ENCODE measurements around the gene MPP1. TPM values are rescaled to one million over a fixed set of nuclear protein-coding genes. Genes with fewer than 3 reads are reported as not detected.
A peak's percentile ranks its signal among the peaks of the same experiment; 100 is the strongest.

The MPP1 gene
- total and polyA plus RNA-seq, 2 of the 8 experiments (the other 6 are each of a cell fraction or from before 2014, with no cell fraction given), result 7.6 to 13.4 TPM

GRCh38 chrX:154829926-154830442 is 24.7 kb upstream of the MPP1 start (continued):
- TF ChIP-seq CTCF (IDR thresholded peaks at IDR 0.05; ENCODE audit: control extremely low read depth in 1 of 3, insufficient read depth in 1 of 3, low read depth in 1 of 3, low read length in 3 of 3), result peak in 1 of 3 experiments; percentile 26; a peak in 1 of 4 replicates
- TF ChIP-seq EGR1 (IDR thresholded peaks at IDR 0.05; ENCODE audit: borderline replicate concordance, low read depth, low read length), result no peak
- TF ChIP-seq SRF (IDR thresholded peaks at IDR 0.05; ENCODE audit: low read depth, low read length), result no peak
- no peak for TF ChIP-seq CHD7 (IDR thresholded peaks at IDR 0.05; ENCODE audit: insufficient replicate concordance, low read length)
- TF ChIP-seq POU5F1 (IDR thresholded peaks at IDR 0.05; ENCODE audit: low read depth, low read length), result no peak

Data from H1 (cell line).